Caco-2 (cell line): Measurements from ENCODE around the gene UNC119. TPM values are rescaled to one million over a fixed set of nuclear protein-coding genes. Genes with fewer than 3 reads are reported as not detected.

ENCODE experiments used
- BruUV-seq: library from RNA; stranded (reverse); fragments of 400-500 nt; replicated peaks from 2 replicates; lab custom pipeline; 2021; lab: Mats Ljungman, UMichigan
- CTCF ChIA-PET: fragments of 300-600 bp; sonication (Branson Sonifier 250); formaldehyde crosslinking; loops from one replicate; lab custom pipeline; 2022; ENCODE audit warnings: antibody characterized with exemption; lab: Charles Lee
- POLR2A ChIA-PET: fragments of 300-600 bp; sonication (Branson Sonifier 250); formaldehyde crosslinking; loops from one replicate; lab custom pipeline; 2022; ENCODE audit warnings: antibody characterized with exemption; lab: Charles Lee
- DNase-seq, 2 experiments: peaks; one replicate each; pipeline versions ENCODE4 v3.0.0 to v3.0.0-alpha.2; 2020 to 2022
- H3K27me3 ChIP-seq: replicated peaks from 2 replicates; pipeline ENCODE4 v1.6.0; 2011; ENCODE audit warnings: low read length; ENCODE audit not compliant: control insufficient read depth, insufficient read depth
- H3K36me3 ChIP-seq: 2 replicates; pipeline ENCODE4 v1.5.1; 2011; ENCODE audit warnings: low read length; ENCODE audit not compliant: control insufficient read depth, insufficient read depth
- H3K4me1 ChIP-seq: fragments of 250-450 bp; sonication (Bioruptor Pico); 2 replicates; pipeline ENCODE4 v1.5.1; 2020; ENCODE audit warnings: mild to moderate bottlenecking
- H3K4me3 ChIP-seq: 2 replicates; pipeline ENCODE4 v1.5.1; 2011; ENCODE audit warnings: low read depth, mild to moderate bottlenecking, control low read depth, low read length
- H3K9me3 ChIP-seq: fragments of 250-450 bp; sonication (Bioruptor Pico); 2 replicates; pipeline ENCODE4 v1.5.1; 2020; ENCODE audit warnings: mild to moderate bottlenecking, moderate library complexity
- H3K27ac Mint-ChIP-seq: one replicate; pipeline ENCODE4 v1.8.0; 2022; ENCODE audit warnings: mixed read lengths; ENCODE audit not compliant: unreplicated experiment
- H3K27me3 Mint-ChIP-seq: one replicate; pipeline ENCODE4 v1.8.0; 2022; ENCODE audit warnings: mixed read lengths; ENCODE audit not compliant: insufficient read depth, unreplicated experiment
- H3K36me3 Mint-ChIP-seq: one replicate; pipeline ENCODE4 v1.8.0; 2022; ENCODE audit warnings: mild to moderate bottlenecking, mixed read lengths; ENCODE audit not compliant: insufficient read depth, unreplicated experiment
- H3K4me1 Mint-ChIP-seq: one replicate; pipeline ENCODE4 v1.8.0; 2022; ENCODE audit warnings: low read depth, mixed read lengths; ENCODE audit not compliant: unreplicated experiment
- H3K4me3 Mint-ChIP-seq: one replicate; pipeline ENCODE4 v1.8.0; 2022; ENCODE audit warnings: mild to moderate bottlenecking, moderate library complexity, mixed read lengths; ENCODE audit not compliant: unreplicated experiment
- H3K9me3 Mint-ChIP-seq: one replicate; pipeline ENCODE4 v1.8.0; 2022; ENCODE audit warnings: mixed read lengths; ENCODE audit not compliant: unreplicated experiment
- CTCF ChIP-seq, 2 experiments: fragments of 200-600 bp in 1 of 2; IDR thresholded peaks; 1 replicate in 1 of 2; 2 replicates in 1 of 2; pipeline versions ENCODE4 v1.5.1 to v1.8.0; 2011 to 2022; ENCODE audit warnings: antibody characterized with exemption in 1 of 2, control low read depth in 1 of 2, inconsistent platforms in 1 of 2, low read depth in 1 of 2, low read length in 1 of 2, mild to moderate bottlenecking in 1 of 2, moderate library complexity in 1 of 2; ENCODE audit not compliant: insufficient read depth in 1 of 2, severe bottlenecking in 1 of 2, unreplicated experiment in 1 of 2
- intact Hi-C: fragments of 100-400 bp; cut with micrococcal nuclease; formaldehyde crosslinking; loops from one replicate; pipeline ENCODE4 v1.10.0; 2022; ENCODE audit not compliant: unreplicated experiment
- total RNA-seq: library from RNA; stranded (reverse); gene quantifications from 2 replicates; pipeline ENCODE4 v1.2.3, GENCODE V29; 2022

Gene UNC119
- total RNA-seq, 1 experiment from 2014 or later, result 40.5 TPM

GRCh38 chr17:28518578-28518977 is 33.8 kb downstream of the UNC119 start:
- Mint-ChIP-seq H3K9me3 (no peaks in the 10 kb centered on the region), H3K4me3 (no peak overlapping the region), H3K27me3 (no peaks in the 10 kb centered on the region), H3K4me1 (peaks cover 2% of the 10 kb centered on the region), H3K27ac (no peak overlapping the region), H3K36me3 (no peaks in the 10 kb centered on the region)
- POLR2A ChIA-PET, result no interaction called here
- no peak for DNase-seq
- Histone ChIP-seq H3K4me1 (no peaks in the 10 kb centered on the region; the same call in 1 of the 2 replicates), H3K9me3 (peaks cover 10% of the 10 kb centered on the region), H3K36me3 (no peaks in the 10 kb centered on the region), H3K4me3 (no peak overlapping the region), H3K27me3 (no peaks in the 10 kb centered on the region)
- CTCF ChIA-PET, result no interaction called here
- BruUV-seq, result no TSS peak
- intact Hi-C loops, result no loop called here
- TF ChIP-seq CTCF (IDR thresholded peaks at IDR 0.05; ENCODE audit: insufficient read depth in 1 of 2, low read depth in 1 of 2, low read length in 1 of 2, severe bottlenecking in 1 of 2, unreplicated experiment in 1 of 2), result no peak

GRCh38 chr17:28518132-28518531 is 34.3 kb downstream of the UNC119 start:
- peaks cover 10% of the 10 kb centered on the region for H3K9me3 ChIP-seq
- DNase-seq, result no peak
- no peaks in the 10 kb centered on the region for H3K4me1 Mint-ChIP-seq
- no peaks in the 10 kb centered on the region for H3K4me1 ChIP-seq
- no peaks in the 10 kb centered on the region for H3K27me3 Mint-ChIP-seq
- H3K9me3 Mint-ChIP-seq, result no peaks in the 10 kb centered on the region
- no peak overlapping the region for H3K27ac Mint-ChIP-seq
- CTCF ChIA-PET, result no interaction called here
- H3K36me3 ChIP-seq, result no peaks in the 10 kb centered on the region
- no peaks in the 10 kb centered on the region for H3K27me3 ChIP-seq
- no peak overlapping the region for H3K4me3 ChIP-seq
- no peak for TF ChIP-seq CTCF (IDR thresholded peaks at IDR 0.05; ENCODE audit: insufficient read depth in 1 of 2, low read depth in 1 of 2, low read length in 1 of 2, severe bottlenecking in 1 of 2, unreplicated experiment in 1 of 2)
- intact Hi-C loops, result no loop called here
- H3K36me3 Mint-ChIP-seq, result no peaks in the 10 kb centered on the region
- POLR2A ChIA-PET, result no interaction called here
- no TSS peak for BruUV-seq
- no peak overlapping the region for H3K4me3 Mint-ChIP-seq

GRCh38 chr17:28515518-28515917 is 36.9 kb downstream of the UNC119 start:
- TF ChIP-seq CTCF (IDR thresholded peaks at IDR 0.05; ENCODE audit: insufficient read depth in 1 of 2, low read depth in 1 of 2, low read length in 1 of 2, severe bottlenecking in 1 of 2, unreplicated experiment in 1 of 2), result no peak
- POLR2A ChIA-PET, result no interaction called here
- Mint-ChIP-seq H3K27ac (no peak overlapping the region), H3K27me3 (no peaks in the 10 kb centered on the region), H3K36me3 (no peaks in the 10 kb centered on the region), H3K9me3 (no peaks in the 10 kb centered on the region), H3K4me1 (no peaks in the 10 kb centered on the region), H3K4me3 (no peak overlapping the region)
- H3K9me3 ChIP-seq, result peaks cover 10% of the 10 kb centered on the region
- no peaks in the 10 kb centered on the region for H3K36me3 ChIP-seq
- DNase-seq, result no peak
- no TSS peak for BruUV-seq
- H3K4me1 ChIP-seq, result no peaks in the 10 kb centered on the region
- H3K27me3 ChIP-seq, result no peaks in the 10 kb centered on the region
- intact Hi-C loops, result no loop called here
- H3K4me3 ChIP-seq, result no peak overlapping the region
- CTCF ChIA-PET, result no interaction called here
